ENCODE data around the gene TSKU.
"Not testable (repeated sequence)": the region's sequence is repeated elsewhere in the genome, so short reads cannot be mapped to it uniquely, and the experiment has no call there.

TSKU gene

DNA sequence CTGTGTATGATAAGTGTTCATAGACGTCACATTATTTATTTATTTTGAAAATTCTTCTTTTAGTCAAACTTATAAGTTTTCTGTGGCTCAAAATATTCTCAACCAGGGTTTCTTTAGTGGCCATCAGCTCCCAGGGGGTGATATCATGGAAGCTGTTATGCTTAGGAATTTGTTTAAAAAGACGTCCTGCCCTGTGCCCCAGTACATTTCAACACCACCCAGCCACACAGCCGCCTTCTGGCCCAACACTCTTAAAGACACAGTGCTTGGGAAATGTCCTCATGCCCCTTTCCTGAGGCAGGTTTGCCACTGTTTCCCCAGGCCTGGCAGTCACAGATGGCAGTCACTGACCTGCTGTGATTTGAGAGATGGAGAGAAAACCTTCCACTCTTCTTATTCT lies 19.9 kb downstream of the TSKU start:
- no peak for DNase-seq

DNA sequence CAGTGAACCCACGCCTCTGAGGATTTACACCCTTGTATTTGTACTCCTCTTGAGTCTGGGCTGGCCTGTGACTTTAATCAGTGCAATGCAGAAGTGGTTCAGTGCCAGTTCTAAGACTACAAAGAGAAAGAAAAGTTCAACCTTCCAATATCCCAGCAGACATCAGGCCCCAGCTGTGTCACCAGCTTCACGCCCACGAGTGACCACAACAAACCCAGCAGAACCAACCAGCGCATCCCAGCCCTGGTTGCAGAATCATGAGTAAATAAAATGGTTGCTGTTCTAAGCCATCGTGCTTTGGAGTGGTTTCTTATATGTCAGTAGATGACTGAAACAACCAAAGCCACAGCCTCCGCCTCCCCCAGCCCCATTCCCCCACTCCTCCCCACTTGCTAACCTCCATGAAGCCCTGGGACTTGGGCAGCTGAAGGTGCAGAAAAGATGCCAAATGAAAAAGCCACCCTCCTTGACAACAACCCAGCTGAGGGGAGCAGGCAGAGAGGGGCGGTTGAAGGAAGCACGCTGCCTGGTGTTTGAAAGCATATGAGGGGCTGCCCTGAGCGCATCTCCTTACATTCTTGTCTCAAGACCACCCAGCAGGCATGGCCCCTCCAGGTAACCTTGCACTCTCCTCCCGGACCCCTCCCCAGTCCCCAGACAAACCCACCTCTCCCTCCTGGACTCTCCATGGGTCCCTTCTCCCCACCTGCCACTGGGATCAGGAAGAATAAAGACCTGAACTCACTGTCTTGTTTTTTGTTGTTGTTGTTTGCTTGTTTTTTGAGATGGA lies 20.9 kb downstream of the TSKU start:
- no peak for DNase-seq

DNA sequence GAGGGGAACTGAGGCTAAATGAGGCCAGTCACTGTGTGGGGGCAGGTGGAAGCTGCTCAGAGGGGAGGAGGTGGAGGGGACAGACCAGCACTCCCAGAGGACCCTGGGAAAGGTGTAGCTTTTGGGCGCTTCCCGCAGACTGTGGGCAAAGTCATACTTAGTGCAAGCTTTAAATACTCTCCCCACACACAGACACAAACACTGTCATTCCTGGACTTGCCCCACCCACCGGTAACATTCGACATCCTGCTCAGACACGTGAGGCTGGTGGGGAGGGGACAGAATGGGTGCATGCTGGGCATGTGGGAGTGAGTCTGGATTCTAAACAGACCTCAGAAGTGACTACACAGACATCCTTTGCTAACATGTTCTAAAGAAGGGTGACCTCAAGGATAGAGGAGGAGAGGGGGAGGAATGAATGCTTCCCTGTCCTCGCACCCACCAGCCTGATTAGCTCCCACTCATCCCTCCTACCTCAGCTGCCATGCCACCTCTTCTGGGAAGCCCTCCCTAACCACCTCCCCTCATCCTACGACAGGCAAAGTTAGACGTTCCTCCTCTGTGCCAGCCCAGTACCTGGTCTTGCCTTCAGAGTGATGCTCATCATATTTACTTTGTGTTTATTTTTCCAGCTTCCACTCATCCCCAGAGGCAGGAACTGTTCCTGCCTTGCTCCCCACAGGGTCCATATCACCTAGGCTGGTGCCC lies 22.2 kb downstream of the TSKU start:
- DNase-seq = no peak

DNA sequence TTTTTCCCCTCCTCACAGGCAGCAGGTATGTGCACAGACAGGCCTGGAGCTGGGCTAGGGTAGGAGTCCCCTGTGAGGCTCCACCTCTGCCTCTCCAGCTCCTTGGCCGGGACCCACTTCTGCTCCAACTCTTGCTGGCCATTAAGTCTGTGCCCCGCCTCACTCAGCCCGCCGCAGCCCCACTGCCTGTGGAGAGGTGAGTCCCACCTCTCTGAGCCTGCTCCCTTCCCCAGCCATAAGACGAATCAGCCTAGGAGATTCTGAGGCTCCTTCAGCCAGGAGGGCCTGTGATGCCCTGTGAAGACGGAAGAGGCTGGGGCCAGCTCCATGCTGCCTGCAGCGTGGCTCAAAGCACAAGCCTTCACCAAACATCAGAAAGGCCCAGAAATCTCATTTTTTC lies 23.0 kb downstream of the TSKU start:
- no peak for DNase-seq

DNA sequence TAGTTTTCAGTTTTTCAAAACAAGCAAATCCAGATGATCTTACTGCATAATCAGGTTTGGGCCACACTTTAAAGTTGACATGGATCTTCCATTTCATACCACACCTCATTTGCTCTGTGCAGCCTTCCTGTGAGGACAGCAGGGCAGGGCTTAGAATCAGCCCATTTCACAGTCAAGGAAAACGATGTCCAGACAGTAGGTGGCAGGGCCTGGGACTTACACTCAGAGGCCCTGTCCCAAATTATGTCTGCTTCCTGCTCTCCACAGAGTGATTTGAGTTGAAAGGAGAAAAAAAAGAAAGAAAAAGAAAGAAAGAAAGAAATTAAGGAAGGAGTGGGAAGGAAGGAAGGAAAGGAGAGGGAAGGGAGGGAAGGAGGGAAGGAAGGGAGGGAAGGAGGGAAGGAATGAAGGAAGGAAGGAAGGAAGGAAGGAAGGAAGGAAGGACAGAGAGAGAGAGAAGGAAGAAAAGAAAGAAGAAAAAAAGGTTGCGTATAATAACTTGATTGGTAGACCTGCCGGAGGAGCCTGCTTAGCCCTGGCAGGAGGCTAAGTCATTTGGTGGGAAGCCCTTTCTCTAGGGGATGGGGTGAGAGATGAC lies 23.6 kb downstream of the TSKU start:
- no peak for DNase-seq

DNA sequence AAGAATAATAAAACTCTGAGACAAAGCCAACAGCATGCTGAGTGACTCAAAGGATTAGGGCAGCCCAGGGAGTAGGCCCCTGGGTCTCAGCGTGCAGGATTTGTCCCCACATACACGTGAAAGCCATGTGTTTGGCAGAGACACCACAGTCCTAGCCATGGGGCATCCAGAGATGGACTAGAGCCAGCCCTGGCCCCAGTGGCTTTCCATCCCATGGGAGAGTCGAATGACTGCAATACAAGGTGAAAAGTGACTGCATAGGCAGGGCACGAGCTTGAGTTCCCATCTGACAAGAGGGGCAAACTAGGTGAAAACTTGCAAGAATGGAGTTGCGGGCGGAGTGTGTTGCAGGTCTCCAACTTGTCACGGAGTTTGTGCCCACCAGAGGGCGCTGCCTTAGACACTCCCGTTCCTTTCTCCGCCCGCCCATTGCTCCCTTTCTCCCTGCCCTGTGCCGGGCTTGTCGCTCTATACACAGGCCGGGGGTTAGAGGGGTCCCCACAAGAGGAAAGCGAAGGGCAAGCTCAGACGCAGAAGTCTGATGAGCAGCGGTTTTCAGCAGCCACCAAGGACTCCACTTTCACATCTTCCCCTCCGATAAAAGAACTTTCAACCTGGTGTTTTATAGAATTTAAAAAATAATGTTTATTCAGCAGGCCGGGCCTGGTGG lies 24.2 kb downstream of the TSKU start:
- DNase-seq = peak; percentile 54 to 77

DNA sequence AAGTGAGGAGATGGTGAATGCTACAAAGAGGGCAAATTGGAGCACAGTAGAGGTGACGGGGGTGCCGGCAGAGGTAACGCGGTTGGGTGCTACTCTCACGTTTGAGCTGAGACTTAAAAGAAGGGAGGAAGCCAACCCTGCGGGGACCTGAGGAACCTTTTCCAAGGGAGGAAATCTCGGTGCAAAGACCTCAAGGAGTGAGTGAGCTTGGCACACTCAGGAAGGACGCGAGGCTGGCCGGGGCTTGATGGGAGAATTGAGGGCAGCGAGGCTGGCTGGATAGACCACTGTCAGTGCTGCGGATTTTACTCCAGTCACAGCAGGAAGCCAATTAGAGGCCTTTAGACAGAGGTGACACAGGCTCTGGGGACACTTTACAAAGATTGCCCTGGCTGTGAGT lies 25.0 kb downstream of the TSKU start:
- DNase-seq = no peak

DNA sequence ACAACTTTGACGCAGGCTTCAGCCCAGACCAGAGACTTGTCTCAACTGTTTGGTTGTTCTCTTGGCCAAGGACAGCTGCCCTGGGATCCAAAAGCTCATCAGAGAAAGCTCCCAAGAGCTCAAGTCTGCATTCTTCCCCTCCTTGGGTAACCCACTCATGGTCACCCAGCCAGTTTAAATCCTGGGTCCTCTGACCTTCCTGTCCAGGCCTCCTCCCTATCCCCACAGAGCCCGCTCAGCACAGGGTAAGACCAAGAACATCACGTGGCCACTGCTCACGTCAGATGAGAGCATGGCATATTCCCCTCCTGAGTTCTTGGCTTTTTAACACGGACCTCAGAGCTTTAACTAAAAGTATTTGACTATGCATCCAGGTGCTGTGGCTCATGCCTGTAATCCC lies 25.8 kb downstream of the TSKU start:
- no peak for DNase-seq

DNA sequence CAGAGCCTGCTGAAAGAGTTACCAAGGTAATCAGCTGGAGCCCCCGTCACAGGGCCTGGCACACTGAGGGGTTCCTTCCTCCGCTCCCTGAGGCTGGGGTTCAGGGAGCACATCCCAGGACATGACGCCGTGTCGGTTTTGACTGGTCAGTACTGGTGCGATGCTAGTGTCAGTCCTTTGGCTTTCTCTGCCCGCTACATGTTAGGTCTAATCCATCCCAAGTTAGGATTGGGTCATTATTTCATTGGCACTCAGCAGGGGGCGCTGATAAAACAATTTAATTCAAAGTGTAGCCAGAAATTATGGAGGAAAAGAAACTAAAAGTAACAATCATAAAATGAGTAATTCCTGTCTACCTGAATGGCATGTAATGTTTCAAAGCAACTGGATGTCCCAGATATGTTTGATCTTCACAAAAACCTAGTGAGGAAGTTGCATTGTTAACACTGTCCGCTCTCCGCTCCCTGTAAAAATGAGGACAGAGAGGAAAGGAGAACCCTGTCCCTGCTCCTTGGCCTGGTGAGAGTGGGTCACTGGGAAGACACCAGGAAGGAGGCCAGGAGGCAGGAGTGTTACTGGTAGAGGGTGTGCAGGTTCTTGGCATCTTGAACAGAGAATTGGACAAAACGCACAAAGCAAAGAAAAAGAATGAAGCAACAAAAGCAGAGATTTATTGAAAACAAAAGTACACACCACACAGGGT lies 27.1 kb downstream of the TSKU start:
- no peak for DNase-seq

DNA sequence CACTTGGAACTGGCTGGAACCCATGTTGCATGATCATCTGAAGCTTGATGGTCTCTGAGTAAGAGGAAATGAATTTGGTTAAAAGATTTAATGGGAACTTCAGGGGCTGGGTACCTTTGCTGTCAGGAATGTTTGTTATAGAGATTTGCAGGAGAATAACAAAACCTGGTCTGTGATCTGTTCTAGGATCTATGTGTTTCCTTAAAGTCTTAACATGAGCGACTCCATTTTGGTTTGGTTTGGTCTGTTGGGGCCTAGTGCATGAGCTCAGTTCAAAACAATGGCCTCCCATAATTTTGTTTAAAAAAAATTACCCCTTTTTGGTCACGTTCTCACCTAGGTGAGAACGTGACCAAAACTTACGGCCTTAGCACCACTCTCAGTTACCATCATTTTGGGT lies 28.1 kb downstream of the TSKU start:
- DNase-seq = no peak

DNA sequence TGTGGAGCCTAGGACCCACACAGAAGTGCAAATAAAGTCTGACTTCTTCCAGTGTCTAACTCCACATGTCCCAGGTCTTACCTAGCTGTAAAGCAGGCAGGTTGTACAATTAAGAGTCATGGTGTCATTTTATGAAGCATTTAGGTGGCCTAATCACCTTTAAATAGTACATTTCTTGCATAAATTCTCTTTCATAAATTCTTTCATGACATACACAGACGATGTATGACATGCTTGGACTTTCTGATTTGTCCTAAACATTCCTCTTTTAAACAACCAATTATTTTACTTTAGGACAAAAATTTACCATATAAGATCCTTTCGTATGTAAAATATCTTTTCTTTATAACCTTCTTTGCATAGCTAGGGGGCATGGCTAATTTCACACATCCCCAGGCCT lies 31.3 kb downstream of the TSKU start:
- no peak for DNase-seq

DNA sequence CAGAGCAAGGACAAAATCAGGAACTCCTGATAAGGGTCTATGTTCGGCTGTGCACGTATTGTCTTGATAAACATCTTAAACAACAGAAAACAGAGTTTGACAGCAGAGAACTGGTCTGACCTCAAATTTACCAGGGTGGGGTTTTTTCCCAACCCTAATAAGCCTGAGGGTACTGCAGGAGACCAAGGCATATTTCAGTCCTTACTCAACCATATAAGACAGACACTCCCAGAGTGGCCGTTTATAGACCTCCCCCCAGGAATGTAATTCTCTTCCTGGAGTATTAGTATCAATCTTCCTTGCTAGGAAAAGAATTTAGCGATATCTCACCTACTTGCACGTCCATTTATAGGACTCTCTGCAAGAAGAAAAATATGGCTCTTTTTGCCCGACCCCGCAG lies 32.5 kb downstream of the TSKU start:
- not testable (repeated sequence) for DNase-seq

DNA sequence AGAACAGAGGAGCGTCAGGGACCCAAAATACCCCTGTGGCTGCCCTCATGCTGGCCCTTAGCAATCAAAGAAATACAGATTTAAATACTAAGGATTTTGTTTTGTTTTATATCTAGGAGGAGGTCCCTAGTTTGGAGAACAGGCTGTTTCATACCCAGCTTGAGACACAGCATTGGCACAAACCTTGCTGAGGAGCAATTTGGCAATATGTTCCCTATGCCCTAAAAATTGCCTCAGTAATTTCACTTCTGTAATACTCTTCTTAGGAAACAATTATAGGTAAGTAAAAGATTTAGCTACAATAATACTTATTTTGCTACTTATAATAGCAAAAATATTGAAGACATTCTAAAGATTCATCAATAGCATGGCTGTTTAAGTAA lies 37.0 kb downstream of the TSKU start:
- no peak for DNase-seq

DNA sequence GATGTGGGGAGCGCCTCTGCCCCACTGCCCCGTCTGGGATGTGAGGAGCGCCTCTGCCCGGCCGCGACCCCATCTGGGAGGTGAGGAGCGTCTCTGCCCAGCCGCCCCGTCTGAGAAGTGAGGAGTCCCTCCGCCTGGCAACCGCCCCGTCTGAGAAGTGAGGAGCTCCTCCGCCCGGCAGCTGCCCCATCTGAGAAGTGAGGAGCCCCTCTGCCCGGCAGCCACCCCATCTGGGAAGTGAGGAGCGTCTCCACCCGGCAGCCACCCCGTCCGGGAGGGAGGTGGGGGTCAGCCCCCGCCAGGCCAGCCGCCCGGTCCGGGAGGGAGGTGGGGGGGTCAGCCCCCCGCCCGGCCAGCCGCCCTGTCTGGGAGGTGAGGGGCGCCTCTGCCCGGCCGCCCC lies 38.2 kb downstream of the TSKU start:
- DNase-seq = not testable (repeated sequence)

DNA sequence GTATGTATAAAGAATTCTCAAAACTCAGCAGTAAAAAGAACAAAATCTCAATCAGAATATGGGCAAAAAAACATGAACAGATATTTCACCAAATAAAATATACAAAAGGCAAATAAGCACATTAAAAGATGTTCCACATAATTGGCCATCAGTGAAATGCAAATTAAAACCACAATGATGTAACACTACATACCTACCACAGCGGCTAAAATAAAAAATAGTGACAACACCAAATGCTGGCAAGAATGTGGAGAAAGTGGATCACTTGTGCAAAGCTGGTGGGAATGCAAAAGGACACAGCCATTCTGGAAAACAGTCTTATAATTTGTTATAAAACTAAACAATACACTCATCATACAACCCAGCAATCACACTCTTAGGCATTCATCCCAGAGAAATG lies 39.2 kb downstream of the TSKU start:
- no peak for DNase-seq

DNA sequence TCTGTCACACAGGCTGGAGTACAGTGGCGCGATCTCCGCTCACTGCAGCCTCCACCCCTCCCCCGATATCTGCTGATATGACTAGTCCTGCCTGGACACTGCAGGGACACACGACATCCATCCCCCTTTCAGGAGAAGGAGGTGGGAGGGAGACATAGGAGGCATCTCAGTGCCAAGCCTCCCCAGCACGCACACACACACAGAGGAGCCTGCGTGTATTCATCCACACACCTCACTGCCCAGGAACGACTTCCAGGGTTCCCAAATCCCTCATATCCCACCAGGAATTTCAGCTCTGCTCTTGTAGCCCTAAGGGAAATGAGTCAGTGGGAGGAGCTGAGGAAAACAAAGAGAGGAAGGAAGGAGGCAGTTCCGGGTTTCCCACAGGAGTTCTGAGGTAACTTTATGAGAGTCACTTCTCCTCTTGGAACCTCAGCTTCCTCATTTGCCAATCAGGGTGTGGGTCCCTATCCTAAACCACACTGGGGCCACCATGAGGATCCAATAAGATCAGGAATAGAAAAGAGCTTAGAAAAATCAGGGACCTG lies 40.4 kb downstream of the TSKU start:
- no peak for DNase-seq

DNA sequence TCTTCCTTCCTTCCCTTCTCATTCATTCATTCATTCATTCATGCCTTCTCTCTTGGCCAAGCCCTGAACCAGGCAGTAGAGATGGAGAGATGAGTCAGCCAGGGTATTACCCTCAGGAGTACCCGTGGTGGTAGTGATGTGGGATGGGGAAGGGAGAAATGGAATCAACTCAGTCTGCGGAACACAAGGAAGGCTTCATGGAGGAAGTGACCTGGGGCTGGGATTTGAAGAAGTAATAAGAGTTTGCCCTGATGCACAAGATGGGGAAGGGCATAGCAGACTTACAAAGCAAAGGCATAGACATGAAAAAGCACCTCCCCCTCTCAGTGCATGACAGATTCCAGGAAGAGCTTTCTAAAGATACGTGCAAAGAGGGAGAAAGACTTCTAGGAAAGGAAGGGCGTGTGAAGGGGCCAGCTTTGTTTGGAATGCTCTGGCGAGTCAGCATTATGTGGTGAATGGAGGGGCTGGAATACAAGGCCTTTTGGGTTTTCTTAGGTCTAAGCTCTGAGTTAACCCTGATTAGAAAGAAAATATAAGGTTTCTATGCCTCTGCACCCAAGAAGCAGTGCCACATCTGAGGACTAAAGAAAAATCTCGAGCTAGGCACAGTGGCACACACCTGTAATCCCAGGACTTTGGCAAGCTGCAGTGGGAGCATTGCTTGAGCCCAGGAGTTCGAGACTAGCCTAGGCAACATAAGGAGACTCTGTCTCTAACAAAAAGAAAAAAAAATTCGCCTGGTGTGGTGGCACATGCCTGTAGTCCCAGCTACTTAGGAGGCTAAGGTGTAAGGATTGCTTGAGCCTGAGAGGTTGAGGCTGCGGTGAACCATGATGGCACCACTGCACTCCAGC lies 41.2 kb downstream of the TSKU start:
- DNase-seq = no peak

DNA sequence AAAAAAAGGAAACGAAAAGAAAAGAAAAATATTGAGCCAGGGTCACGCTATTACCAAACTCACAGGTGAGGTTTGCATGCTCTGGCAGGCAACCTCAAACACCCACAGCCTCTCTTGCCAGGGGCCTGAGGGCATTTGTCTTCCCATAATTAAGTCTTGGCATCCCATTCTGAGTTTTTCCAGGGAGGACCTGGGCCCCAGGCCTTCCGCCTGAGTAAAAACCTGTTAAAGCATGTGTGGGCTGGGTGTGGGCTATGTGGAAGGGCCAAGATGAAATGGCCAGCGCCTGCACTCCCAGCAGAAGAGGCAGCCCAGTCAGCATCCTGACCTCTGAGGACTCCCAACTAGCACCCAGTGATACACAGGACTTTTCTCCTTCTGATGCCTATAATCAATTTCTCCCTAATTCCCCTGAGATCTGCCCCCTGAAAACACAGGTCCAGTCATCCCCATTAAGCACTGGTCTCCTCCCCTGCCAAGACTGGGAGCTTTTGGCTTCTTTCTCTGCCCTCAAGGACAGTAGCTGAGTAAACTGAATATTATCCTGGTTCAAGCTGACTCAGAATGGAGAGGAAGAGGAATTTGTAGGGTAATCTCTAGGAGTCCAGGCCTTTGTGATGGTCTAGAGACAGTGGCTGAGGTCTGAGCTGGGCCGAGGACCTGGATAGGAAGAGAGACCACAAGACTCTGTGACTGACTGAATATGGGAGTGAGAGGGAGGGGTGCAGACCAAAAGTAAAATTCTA lies 42.0 kb downstream of the TSKU start:
- DNase-seq = no peak

DNA sequence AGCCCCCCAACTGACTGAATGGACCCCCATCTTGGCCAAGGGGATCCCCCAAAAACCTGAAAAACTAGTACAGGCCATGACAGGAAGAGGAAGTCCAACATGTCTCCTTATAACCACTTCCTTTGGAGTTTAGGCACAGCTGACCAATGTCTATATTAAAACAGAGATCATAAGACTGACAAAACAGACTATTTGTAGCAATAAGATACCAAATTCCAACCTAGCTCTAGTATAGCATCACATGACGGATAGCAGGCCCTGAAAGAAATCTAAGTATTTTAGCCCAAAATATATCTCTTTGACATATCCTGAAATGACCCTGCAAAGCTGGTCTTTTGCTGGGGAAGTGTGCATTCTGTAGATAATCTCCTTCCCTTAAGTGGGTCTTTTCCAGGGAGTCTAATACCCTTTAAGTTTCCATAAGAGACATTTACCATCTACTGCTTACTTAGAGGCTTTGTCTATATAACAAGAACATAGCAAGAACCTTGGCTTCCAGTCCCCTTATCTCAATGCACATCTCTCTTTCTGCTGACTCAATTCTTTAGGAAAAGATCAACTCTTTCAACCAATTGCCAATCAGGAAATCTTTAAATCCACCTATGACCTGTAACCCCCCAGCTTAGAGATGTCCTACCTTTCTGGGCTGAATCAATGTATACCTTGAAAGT lies 42.7 kb downstream of the TSKU start:
- DNase-seq = no peak

DNA sequence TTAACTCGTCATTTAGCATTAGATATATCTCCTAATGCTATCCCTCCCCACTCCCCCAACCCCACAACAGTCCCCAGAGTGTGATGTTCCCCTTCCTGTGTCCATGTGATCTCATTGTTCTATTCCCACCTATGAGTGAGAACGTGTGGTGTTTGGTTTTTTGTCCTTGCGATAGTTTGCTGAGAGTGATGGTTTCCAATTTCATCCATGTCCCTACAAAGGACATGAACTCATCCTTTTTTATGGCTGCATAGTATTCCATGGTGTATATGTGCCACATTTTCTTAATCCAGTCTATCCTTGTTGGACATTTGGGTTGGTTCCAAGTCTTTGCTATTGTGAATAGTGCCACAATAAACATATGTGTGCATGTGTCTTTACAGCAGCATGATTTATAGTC lies 43.4 kb downstream of the TSKU start:
- DNase-seq = not testable (repeated sequence)

Measured in NCI-H1930 (cell line).